Middle frontal gyrus (tissue), 1 donor: ENCODE data around the gene LRPAP1.
A peak's percentile ranks its signal among the peaks of the same experiment; 100 is the strongest.
"Not testable (repeated sequence)": the region's sequence is repeated elsewhere in the genome, so short reads cannot be mapped to it uniquely, and the experiment has no call there.

ENCODE experiments used
- DNase-seq: peaks from one replicate; pipeline ENCODE4 v3.0.0-alpha.2; 2015; ENCODE audit warnings: low spot score; ENCODE audit errors: extremely low spot score

Gene LRPAP1

DNA sequence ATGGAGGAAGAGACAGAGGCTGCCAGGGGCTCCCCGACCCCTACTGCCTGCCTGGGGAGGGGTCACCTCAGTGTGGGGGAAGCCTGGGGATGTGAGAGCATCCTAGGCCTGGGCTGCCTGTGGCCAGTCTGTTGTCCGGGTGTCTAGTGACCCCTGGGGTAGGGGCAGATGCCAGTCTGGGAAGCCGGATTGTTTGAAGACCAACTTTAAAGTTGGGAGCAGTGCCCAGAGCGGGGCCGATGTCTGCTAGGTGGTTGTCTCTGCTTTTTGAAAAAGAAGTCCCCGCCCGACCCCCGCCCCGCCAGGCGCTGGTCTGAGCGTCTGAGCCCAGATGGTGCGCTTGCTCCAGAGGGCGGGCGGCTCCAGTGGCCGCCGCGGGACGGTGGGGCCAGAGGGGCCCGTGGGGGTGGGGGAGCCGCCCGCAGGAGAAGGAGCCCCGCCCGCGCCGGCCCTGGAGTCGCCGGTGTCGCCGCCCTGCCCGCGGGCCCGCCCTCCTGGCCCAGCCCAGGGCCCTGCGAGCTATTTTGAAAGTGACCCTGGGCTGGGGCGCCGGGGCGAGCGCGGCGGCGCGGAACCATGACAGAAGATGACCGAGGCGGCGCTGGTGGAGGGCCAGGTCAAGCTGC is 69.3 kb downstream of the LRPAP1 start, which contains the start of gene DOK7:
TSS of gene DOK7 (plus strand) at position 517 of the 626 bp plus-strand sequence. CDS start at position 587, 70 bp downstream.
- DNase-seq: no peak

DNA sequence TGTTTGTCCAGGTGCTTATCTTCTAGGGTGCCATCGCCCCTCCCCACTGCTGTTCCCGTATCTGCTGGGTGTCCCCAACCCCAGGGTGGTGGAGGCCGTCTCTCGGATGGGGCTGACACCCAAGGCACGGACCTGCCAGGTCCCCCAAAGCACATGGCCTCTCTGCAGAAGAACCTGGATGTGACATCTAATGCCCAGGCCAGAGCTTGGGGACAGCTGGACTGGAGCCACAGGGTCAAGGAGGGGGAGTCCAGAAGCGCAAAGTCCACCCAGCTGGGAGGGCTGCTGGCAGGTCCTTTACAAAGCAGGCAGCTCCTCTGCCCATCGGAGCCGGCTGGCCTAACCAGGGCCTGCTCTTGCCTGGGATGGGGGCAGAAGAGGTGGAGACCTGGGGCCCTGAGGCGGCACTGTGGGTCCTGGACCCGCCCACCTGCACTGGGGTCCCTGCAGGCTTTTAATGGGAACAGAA is 69.9 kb downstream of the LRPAP1 start:
- DNase-seq: no peak

GRCh38 chr4:3461515-3462291 is 70.5 kb downstream of the LRPAP1 start:
- peak; percentile 39 for DNase-seq

DNA sequence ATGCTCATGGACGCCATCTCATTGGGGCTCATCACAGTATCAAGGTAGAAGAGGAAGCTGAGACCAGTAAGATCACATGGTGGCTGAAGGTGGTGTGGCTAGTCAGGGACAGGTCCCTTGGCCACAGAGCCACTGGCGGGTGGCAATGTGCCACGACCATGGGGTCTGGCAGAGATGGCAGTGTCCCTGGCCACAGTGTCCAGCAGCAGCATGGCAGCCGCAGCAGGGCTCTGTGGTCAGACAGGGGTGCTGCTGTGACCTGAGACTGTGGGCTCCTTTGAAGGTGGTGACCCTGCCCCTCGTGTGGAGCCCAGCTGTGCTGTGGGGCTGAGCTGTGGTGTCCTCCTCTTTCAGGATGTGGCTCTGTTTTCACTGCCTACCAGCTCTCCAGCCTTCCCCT is 71.3 kb downstream of the LRPAP1 start:
- DNase-seq: no peak

- not testable (repeated sequence) for DNase-seq
Observed at GRCh38 chr4:3459156-3459555, 73.1 kb downstream of the LRPAP1 start.

DNA sequence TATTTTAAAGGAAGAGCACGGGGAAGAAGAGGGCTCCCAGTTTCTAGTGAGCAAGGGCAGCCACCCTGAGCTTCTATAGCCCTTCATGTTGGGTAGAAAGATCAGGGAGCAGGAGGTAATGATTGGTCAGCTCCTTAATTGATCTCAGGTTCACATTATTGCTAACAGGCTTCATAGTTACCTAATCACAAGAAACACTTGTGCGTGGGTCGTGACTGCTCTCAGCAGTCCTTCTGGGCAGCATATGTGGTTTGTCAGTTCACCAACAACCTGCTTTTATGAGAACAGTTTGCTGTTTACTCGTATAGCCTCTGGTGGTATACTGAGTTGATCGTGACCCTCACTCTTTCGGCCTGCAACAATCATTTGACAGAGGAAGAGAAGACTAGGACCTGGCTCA is 73.9 kb downstream of the LRPAP1 start:
- DNase-seq: no peak

- not testable (repeated sequence) for DNase-seq
Observed at GRCh38 chr4:3455596-3455995, 76.6 kb downstream of the LRPAP1 start.
